GM12878 (cell line): ENCODE measurements around the gene ANO9. TPM values are rescaled to one million over a fixed set of nuclear protein-coding genes. Genes with fewer than 3 reads are reported as not detected.
A peak's percentile ranks its signal among the peaks of the same experiment; 100 is the strongest.

ENCODE experiments used
- CBX3 ChIP-seq: fragments of 200-600 bp; sonication (generic); IDR thresholded peaks from 2 replicates; pipeline ENCODE4 v1.6.1; 2016; ENCODE audit warnings: low read depth, borderline replicate concordance
- CBX5 ChIP-seq: sonication (generic); IDR thresholded peaks from 2 replicates; pipeline ENCODE4 v1.6.1; 2016; ENCODE audit warnings: low read depth, moderate library complexity, mild to moderate bottlenecking, inconsistent platforms
- DPF2 ChIP-seq: fragments of 450-650 bp; IDR thresholded peaks from 2 replicates; pipeline ENCODE4 v1.6.1; 2017; ENCODE audit warnings: mild to moderate bottlenecking
- HDAC2 ChIP-seq: fragments of 200-600 bp; sonication (generic); IDR thresholded peaks from 2 replicates; pipeline ENCODE4 v1.6.1; 2017
- IKZF1 ChIP-seq: fragments of 450-650 bp; conservative IDR thresholded peaks from 2 replicates; pipeline ENCODE4 v1.6.1; 2017; ENCODE audit warnings: antibody characterized with exemption, mild to moderate bottlenecking
- JUND ChIP-seq: IDR thresholded peaks from 2 replicates; pipeline ENCODE4 v1.6.1; 2012; ENCODE audit warnings: low read depth, mild to moderate bottlenecking, low read length, improper control_type of control experiment, moderate library complexity
- MEF2A ChIP-seq: IDR thresholded peaks from 2 replicates; pipeline ENCODE4 v1.6.1; 2011; ENCODE audit warnings: low read depth, mild to moderate bottlenecking, low read length, moderate library complexity; ENCODE audit not compliant: insufficient read depth
- NBN ChIP-seq: fragments of 450-650 bp; IDR thresholded peaks from 2 replicates; pipeline ENCODE4 v1.6.1; 2016
- NR2C1 ChIP-seq: fragments of 450-650 bp; IDR thresholded peaks from 2 replicates; pipeline ENCODE4 v1.6.1; 2017; ENCODE audit warnings: antibody characterized with exemption, mild to moderate bottlenecking, moderate library complexity
- NRF1 ChIP-seq: conservative IDR thresholded peaks from 2 replicates; pipeline ENCODE4 v1.6.1; 2011; ENCODE audit warnings: mild to moderate bottlenecking, low read depth, low read length, improper control_type of control experiment
- PML ChIP-seq: IDR thresholded peaks from 2 replicates; pipeline ENCODE4 v1.6.1; 2012; ENCODE audit warnings: low read length, inconsistent platforms
- POU2F2 ChIP-seq: IDR thresholded peaks from 3 replicates; pipeline ENCODE4 v1.6.1; 2011; ENCODE audit warnings: low read depth, mild to moderate bottlenecking, low read length, borderline replicate concordance
- RB1 ChIP-seq: fragments of 450-650 bp; formaldehyde crosslinking; IDR thresholded peaks from 2 replicates; pipeline ENCODE4 v1.6.1; 2017; ENCODE audit warnings: mild to moderate bottlenecking, borderline replicate concordance
- RFX5 ChIP-seq: IDR thresholded peaks from 2 replicates; pipeline ENCODE4 v1.6.1; 2011; ENCODE audit warnings: low read depth, low read length, improper control_type of control experiment
- SREBF2 ChIP-seq: IDR thresholded peaks from 2 replicates; pipeline ENCODE4 v1.6.1; 2012; ENCODE audit warnings: mild to moderate bottlenecking, low read length
- STAT3 ChIP-seq: IDR thresholded peaks from 2 replicates; pipeline ENCODE4 v1.6.1; 2011; ENCODE audit warnings: low read depth, low read length, improper control_type of control experiment
- TAF1 ChIP-seq: IDR thresholded peaks from 2 replicates; pipeline ENCODE4 v1.6.1; 2011; ENCODE audit warnings: mild to moderate bottlenecking, low read depth, low read length, borderline replicate concordance
- TCF12 ChIP-seq: IDR thresholded peaks from 2 replicates; pipeline ENCODE4 v1.6.1; 2011; ENCODE audit warnings: low read depth, mild to moderate bottlenecking, low read length
- polyA plus RNA-seq, 11 experiments: library from polyadenylated mRNA; depleted of rRNA in 4 of 11; unstranded in 6 of 11; stranded (reverse) in 5 of 11; fragments of >200 nt; fragmentation: Nextera tagmentation in 4 of 11; fragmentation: Illumina TruSeq in 1 of 11; extraction: Ambion mirVana in 4 of 11; extraction: Trizol in 1 of 11; gene quantifications; 1 replicate in 1 of 11; 2 replicates in 10 of 11; pipeline versions ENCODE4 v1.2.1 to v1.2.3, GENCODE V29; 2011 to 2016; ENCODE audit warnings: inconsistent platforms in 2 of 11, missing spikeins in 2 of 11, low read depth in 1 of 11
- total RNA-seq, 4 experiments: library from RNA; depleted of rRNA in 3 of 4; stranded (reverse); fragments of >200 nt in 3 of 4; fragmentation: Illumina TruSeq in 1 of 4; extraction: Trizol in 1 of 4; gene quantifications; 2 replicates each; pipeline versions ENCODE4 v1.2.1 to v1.2.3, GENCODE V29; 2013 to 2021
- TF ChIP-seq, protein P1 (sequence below): fragments of 450-650 bp; IDR thresholded peaks from 2 replicates; pipeline ENCODE4 v1.6.1; 2016; ENCODE audit warnings: mild to moderate bottlenecking
- TF ChIP-seq, protein P2 (sequence below): fragments of 450-650 bp; IDR thresholded peaks from 2 replicates; pipeline ENCODE4 v1.6.1; 2018; ENCODE audit warnings: mild to moderate bottlenecking, low read depth, moderate library complexity; ENCODE audit not compliant: partially characterized antibody
- TF ChIP-seq, protein P3 (sequence below): fragments of 450-650 bp; formaldehyde crosslinking; IDR thresholded peaks from 2 replicates; pipeline ENCODE4 v1.5.0; 2022; ENCODE audit warnings: mild to moderate bottlenecking, missing genetic modification characterization
- TF ChIP-seq, protein P4 (sequence below): fragments of 450-650 bp; IDR thresholded peaks from 2 replicates; pipeline ENCODE4 v1.6.1; 2018; ENCODE audit warnings: borderline replicate concordance, mild to moderate bottlenecking; ENCODE audit not compliant: partially characterized antibody

ANO9 gene
- total and polyA plus RNA-seq, 10 of the 15 experiments (the other 5 are each of a cell fraction or from before 2014, with no cell fraction given) = 0.21 to 42.3 (median 12.0) TPM

DNA sequence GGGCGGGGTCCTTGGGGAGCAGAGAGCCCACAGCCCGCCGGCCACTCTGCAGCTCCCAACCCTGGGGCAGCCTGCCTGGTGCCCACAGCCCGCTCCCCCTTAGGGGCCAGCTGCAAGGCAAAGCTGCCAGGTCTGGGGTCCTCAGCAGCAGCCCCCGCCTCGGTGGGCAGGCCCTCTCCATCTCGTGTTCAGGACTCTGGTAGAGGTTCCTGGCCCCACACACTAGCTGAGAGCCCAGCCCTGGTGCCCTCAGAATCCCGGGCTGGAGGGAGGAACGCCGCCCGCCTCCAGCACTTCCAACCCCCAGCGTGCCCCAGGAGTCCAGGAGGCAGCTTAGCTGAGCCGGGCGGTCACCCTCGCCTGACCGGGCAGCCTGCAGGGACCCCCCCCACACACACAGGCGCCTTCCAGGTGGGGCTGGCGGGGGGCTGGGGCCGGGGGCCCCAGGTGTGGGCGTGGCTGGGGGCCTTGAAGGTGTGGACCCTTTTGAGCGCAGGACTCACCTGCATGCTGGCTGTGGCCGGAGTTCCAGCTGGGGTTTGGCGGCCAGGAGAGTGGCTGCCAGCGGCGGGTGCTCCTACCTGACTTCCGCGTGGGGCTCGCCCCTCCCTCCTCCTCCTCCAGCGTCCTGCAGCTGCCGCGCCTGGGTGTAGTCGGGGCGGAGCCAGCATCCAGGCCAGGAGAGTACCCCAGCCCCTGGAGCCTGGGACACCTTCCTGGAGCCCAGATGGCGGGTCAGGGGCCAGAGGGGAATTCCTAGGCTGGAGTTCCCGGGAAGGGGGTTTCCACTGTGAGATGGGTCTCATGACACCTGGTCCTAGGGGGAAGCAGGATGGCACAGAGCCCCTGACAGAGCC lies at the start of gene ANO9 (continued):
- no peak for TF ChIP-seq POU2F2
- peak; percentile 63 for TF ChIP-seq IKZF1
- TF ChIP-seq TAF1 = no peak
- TF ChIP-seq CBX5 = no peak
- TF ChIP-seq CBX3 = no peak
- TF ChIP-seq, protein P1, sequence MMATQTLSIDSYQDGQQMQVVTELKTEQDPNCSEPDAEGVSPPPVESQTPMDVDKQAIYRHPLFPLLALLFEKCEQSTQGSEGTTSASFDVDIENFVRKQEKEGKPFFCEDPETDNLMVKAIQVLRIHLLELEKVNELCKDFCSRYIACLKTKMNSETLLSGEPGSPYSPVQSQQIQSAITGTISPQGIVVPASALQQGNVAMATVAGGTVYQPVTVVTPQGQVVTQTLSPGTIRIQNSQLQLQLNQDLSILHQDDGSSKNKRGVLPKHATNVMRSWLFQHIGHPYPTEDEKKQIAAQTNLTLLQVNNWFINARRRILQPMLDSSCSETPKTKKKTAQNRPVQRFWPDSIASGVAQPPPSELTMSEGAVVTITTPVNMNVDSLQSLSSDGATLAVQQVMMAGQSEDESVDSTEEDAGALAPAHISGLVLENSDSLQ = no peak
- TF ChIP-seq HDAC2 = no peak
- no peak for TF ChIP-seq NBN
- TF ChIP-seq, protein P2, sequence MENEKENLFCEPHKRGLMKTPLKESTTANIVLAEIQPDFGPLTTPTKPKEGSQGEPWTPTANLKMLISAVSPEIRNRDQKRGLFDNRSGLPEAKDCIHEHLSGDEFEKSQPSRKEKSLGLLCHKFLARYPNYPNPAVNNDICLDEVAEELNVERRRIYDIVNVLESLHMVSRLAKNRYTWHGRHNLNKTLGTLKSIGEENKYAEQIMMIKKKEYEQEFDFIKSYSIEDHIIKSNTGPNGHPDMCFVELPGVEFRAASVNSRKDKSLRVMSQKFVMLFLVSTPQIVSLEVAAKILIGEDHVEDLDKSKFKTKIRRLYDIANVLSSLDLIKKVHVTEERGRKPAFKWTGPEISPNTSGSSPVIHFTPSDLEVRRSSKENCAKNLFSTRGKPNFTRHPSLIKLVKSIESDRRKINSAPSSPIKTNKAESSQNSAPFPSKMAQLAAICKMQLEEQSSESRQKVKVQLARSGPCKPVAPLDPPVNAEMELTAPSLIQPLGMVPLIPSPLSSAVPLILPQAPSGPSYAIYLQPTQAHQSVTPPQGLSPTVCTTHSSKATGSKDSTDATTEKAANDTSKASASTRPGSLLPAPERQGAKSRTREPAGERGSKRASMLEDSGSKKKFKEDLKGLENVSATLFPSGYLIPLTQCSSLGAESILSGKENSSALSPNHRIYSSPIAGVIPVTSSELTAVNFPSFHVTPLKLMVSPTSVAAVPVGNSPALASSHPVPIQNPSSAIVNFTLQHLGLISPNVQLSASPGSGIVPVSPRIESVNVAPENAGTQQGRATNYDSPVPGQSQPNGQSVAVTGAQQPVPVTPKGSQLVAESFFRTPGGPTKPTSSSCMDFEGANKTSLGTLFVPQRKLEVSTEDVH = no peak
- no peak for TF ChIP-seq MEF2A
- TF ChIP-seq, protein P3, sequence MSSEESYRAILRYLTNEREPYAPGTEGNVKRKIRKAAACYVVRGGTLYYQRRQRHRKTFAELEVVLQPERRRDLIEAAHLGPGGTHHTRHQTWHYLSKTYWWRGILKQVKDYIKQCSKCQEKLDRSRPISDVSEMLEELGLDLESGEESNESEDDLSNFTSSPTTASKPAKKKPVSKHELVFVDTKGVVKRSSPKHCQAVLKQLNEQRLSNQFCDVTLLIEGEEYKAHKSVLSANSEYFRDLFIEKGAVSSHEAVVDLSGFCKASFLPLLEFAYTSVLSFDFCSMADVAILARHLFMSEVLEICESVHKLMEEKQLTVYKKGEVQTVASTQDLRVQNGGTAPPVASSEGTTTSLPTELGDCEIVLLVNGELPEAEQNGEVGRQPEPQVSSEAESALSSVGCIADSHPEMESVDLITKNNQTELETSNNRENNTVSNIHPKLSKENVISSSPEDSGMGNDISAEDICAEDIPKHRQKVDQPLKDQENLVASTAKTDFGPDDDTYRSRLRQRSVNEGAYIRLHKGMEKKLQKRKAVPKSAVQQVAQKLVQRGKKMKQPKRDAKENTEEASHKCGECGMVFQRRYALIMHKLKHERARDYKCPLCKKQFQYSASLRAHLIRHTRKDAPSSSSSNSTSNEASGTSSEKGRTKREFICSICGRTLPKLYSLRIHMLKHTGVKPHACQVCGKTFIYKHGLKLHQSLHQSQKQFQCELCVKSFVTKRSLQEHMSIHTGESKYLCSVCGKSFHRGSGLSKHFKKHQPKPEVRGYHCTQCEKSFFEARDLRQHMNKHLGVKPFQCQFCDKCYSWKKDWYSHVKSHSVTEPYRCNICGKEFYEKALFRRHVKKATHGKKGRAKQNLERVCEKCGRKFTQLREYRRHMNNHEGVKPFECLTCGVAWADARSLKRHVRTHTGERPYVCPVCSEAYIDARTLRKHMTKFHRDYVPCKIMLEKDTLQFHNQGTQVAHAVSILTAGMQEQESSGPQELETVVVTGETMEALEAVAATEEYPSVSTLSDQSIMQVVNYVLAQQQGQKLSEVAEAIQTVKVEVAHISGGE (CRISPR knock-in tag) = no peak
- TF ChIP-seq JUND = no peak
- TF ChIP-seq NR2C1 = no peak
- TF ChIP-seq NRF1 = no peak
- peak; percentile 65; the same call in 1 of the 2 replicates for TF ChIP-seq TCF12
- TF ChIP-seq RFX5 = no peak
- TF ChIP-seq, protein P4, sequence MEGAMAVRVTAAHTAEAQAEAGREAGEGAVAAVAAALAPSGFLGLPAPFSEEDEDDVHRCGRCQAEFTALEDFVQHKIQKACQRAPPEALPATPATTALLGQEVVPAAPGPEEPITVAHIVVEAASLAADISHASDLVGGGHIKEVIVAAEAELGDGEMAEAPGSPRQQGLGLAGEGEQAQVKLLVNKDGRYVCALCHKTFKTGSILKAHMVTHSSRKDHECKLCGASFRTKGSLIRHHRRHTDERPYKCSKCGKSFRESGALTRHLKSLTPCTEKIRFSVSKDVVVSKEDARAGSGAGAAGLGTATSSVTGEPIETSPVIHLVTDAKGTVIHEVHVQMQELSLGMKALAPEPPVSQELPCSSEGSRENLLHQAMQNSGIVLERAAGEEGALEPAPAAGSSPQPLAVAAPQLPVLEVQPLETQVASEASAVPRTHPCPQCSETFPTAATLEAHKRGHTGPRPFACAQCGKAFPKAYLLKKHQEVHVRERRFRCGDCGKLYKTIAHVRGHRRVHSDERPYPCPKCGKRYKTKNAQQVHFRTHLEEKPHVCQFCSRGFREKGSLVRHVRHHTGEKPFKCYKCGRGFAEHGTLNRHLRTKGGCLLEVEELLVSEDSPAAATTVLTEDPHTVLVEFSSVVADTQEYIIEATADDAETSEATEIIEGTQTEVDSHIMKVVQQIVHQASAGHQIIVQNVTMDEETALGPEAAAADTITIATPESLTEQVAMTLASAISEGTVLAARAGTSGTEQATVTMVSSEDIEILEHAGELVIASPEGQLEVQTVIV = no peak
- no peak for TF ChIP-seq DPF2
- no peak for TF ChIP-seq STAT3
- no peak for TF ChIP-seq RB1
- TF ChIP-seq SREBF2 = no peak
- TF ChIP-seq PML = no peak
